Mammary epithelial cell (primary cell): ENCODE data around the gene BMF.

Experiments used
- EZH2 ChIP-seq: IDR thresholded peaks from 2 replicates; pipeline ENCODE4 v1.6.1; 2012; ENCODE audit warnings: low read length, inconsistent platforms, borderline replicate concordance
- TF ChIP-seq, protein P1 (sequence below), 2 donors: IDR thresholded peaks in 1 of 2; conservative IDR thresholded peaks in 1 of 2; 2 replicates each; pipeline ENCODE4 v1.5.1; 2011 to 2012; ENCODE audit warnings: inconsistent platforms in 2 of 2, low read length in 2 of 2, mild to moderate bottlenecking in 2 of 2, control low read depth in 1 of 2, low read depth in 1 of 2; ENCODE audit not compliant: insufficient read depth in 1 of 2; ENCODE audit errors: extremely low read depth in 1 of 2

DNA sequence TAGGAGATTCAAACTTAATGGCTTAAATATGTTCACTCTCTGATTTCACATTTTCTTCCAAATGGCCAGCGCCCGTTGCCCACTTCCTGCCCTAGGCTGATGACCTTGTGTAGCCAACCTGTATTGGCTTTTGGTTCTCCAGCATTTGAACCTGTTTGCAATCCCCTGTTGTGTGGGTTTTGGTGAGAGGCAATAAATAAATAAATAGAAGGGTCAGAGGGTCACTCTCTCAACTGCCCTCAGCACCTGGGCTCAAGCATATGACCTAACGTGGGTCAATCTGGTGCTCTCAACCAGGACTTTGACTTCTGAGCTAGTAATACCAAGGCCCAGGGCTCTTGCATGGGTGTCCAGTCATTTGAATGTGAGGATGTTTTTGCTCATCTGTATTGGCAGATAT is 67.9 kb downstream of the BMF start:
- TF ChIP-seq EZH2, result no peak
- TF ChIP-seq, protein P1, sequence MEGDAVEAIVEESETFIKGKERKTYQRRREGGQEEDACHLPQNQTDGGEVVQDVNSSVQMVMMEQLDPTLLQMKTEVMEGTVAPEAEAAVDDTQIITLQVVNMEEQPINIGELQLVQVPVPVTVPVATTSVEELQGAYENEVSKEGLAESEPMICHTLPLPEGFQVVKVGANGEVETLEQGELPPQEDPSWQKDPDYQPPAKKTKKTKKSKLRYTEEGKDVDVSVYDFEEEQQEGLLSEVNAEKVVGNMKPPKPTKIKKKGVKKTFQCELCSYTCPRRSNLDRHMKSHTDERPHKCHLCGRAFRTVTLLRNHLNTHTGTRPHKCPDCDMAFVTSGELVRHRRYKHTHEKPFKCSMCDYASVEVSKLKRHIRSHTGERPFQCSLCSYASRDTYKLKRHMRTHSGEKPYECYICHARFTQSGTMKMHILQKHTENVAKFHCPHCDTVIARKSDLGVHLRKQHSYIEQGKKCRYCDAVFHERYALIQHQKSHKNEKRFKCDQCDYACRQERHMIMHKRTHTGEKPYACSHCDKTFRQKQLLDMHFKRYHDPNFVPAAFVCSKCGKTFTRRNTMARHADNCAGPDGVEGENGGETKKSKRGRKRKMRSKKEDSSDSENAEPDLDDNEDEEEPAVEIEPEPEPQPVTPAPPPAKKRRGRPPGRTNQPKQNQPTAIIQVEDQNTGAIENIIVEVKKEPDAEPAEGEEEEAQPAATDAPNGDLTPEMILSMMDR (conservative IDR thresholded peaks at IDR 0.05 in 1 of 2, IDR thresholded peaks at IDR 0.05 in 1 of 2; ENCODE audit: extremely low read depth in 1 of 2, insufficient read depth in 1 of 2, low read depth in 1 of 2, low read length in 2 of 2), result no peak
